ENCODE data around the gene CSRNP3. TPM values are rescaled to one million over a fixed set of nuclear protein-coding genes. Genes with fewer than 3 reads are reported as not detected.

The CSRNP3 gene
- total and polyA plus RNA-seq, 2 donors (not counting 3 experiments of a cell fraction or from before 2014, with no cell fraction given) = not detected

DNA sequence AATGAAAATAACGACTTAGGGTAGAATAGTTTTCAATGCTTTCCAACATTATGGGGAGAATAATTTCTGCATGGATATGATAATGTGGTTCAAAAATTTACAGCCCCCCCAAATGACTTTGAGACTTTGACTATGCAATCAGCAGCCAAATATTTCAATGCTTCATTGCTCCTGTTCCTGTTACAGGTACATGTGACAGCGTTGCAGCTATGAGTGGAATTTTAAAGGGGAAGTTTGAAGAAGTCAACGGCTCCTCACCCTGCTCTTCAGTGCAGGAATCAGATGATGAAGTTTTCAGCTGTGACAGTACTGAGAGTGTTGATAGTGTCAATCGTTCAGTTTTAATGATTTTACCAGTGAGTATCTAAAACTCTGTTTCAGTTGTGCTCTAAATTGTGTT is 25.1 kb downstream of the CSRNP3 start:
- ChIA-PET POLR2A (no interaction called here), CTCF (no interaction called here)
- no peak overlapping the region for H3K9ac ChIP-seq (replicated peaks; ENCODE audit: extremely low read depth, insufficient read depth, low read length)
- H3K27me3 ChIP-seq (ENCODE audit: control insufficient read depth in 2 of 2, insufficient read depth in 2 of 2, low read length in 2 of 2) = no peaks in the 10 kb centered on the region
- H3K4me1 ChIP-seq (ENCODE audit: control insufficient read depth, extremely low read depth, insufficient read depth, low read length) = no peaks in the 10 kb centered on the region
- DNase-seq (ENCODE audit: low read depth, low spot score) = no peak
- no peak overlapping the region for H3K4me2 ChIP-seq (ENCODE audit: insufficient read depth, low read length)
- intact Hi-C loops (cut with micrococcal nuclease) (no loop called here), dilution Hi-C loops (cut with MboI; ENCODE audit: extremely low pct_ligation_motif_present, low sequenced_read_pairs) (no loop called here)
- no peaks in the 10 kb centered on the region for H4K20me1 ChIP-seq (replicated peaks; ENCODE audit: control insufficient read depth, extremely low read depth, insufficient read depth, low read length)
- FAIRE-seq = no peak
- H3K4me3 ChIP-seq (replicated peaks in 1 of 3; ENCODE audit: insufficient read depth in 1 of 3, low read depth in 1 of 3, low read length in 3 of 3) = no peak overlapping the region
- H2AFZ ChIP-seq (ENCODE audit: low read depth, low read length) = no peak overlapping the region
- H3K9me1 ChIP-seq (replicated peaks; ENCODE audit: control insufficient read depth, extremely low read depth, insufficient read depth, low read length) = no peaks in the 10 kb centered on the region
- H3K9me3 ChIP-seq (replicated peaks; ENCODE audit: control insufficient read depth, insufficient read depth, low read length) = no peaks in the 10 kb centered on the region
- BruUV-seq (replicated peaks) = no TSS peak
- H3K79me2 ChIP-seq (ENCODE audit: control insufficient read depth, insufficient read depth, low read length) = no peaks in the 10 kb centered on the region
- H3K27ac ChIP-seq (ENCODE audit: insufficient read depth, low read depth, low read length) = no peak overlapping the region
- no peaks in the 10 kb centered on the region for H3K36me3 ChIP-seq (ENCODE audit: control insufficient read depth in 2 of 2, extremely low read depth in 1 of 2, insufficient read depth in 2 of 2, low read length in 2 of 2)
- TF ChIP-seq GATA2 (IDR thresholded peaks at IDR 0.05; ENCODE audit: insufficient read depth, insufficient read length, low read depth, low read length) (no peak), MYC (IDR thresholded peaks at IDR 0.05; ENCODE audit: low read depth, low read length) (no peak), JUN (IDR thresholded peaks at IDR 0.05; ENCODE audit: borderline replicate concordance, insufficient read depth, insufficient read length, low read depth) (no peak), POLR2A (IDR thresholded peaks at IDR 0.05; ENCODE audit: low read depth, low read length) (no peak), POLR2AphosphoS5 (IDR thresholded peaks at IDR 0.05; ENCODE audit: insufficient read depth, low read depth, low read length) (no peak), FOS (IDR thresholded peaks at IDR 0.05; ENCODE audit: borderline replicate concordance, insufficient read depth, low read length) (no peak), CTCF (IDR thresholded peaks at IDR 0.05; ENCODE audit: extremely low read depth in 1 of 2, insufficient read depth in 1 of 2, low read depth in 1 of 2, low read length in 2 of 2) (no peak), EZH2 (IDR thresholded peaks at IDR 0.05; ENCODE audit: borderline replicate concordance, low read depth, low read length, severe bottlenecking) (no peak), MAX (IDR thresholded peaks at IDR 0.05; ENCODE audit: insufficient read depth, insufficient read length) (no peak)
